Activated B cell treated with CpG ODN at 0.5 μM for 24 hours (primary cell): Measurements from ENCODE around the gene KHK. TPM values are rescaled to one million over a fixed set of nuclear protein-coding genes. Genes with fewer than 3 reads are reported as not detected.
A peak's percentile ranks its signal among the peaks of the same experiment; 100 is the strongest.
"Not testable (repeated sequence)": the region's sequence is repeated elsewhere in the genome, so short reads cannot be mapped to it uniquely, and the experiment has no call there.

ENCODE experiments used
- ATAC-seq: fragments of 200-7000 bp; cut with Tn5 transposase; one replicate; pipeline ENCODE4 v1.10.0; 2021; ENCODE audit warnings: low read depth, mild to moderate bottlenecking, moderate library complexity
- CTCF ChIA-PET: fragments of 350-600 bp; sonication (Branson Sonifier 250); formaldehyde crosslinking; loops from one replicate; lab custom pipeline; 2021; ENCODE audit warnings: antibody characterized with exemption; lab: Charles Lee
- POLR2A ChIA-PET: fragments of 350-600 bp; sonication (Branson Sonifier 250); formaldehyde crosslinking; loops from one replicate; lab custom pipeline; 2021; ENCODE audit warnings: antibody characterized with exemption; lab: Charles Lee
- DNase-seq: peaks from one replicate; pipeline ENCODE4 v3.0.0; 2022
- H3K27ac Mint-ChIP-seq: one replicate; pipeline ENCODE4 v1.8.0; 2020; ENCODE audit warnings: mixed read lengths
- H3K27me3 Mint-ChIP-seq: one replicate; pipeline ENCODE4 v1.8.0; 2021; ENCODE audit warnings: mixed read lengths
- H3K36me3 Mint-ChIP-seq: one replicate; pipeline ENCODE4 v1.8.0; 2021; ENCODE audit warnings: low read depth, mixed read lengths
- H3K4me1 Mint-ChIP-seq: one replicate; pipeline ENCODE4 v1.8.0; 2021; ENCODE audit warnings: mixed read lengths
- H3K4me3 Mint-ChIP-seq: one replicate; pipeline ENCODE4 v1.8.0; 2020; ENCODE audit warnings: mild to moderate bottlenecking, mixed read lengths
- H3K9me3 Mint-ChIP-seq: one replicate; pipeline ENCODE4 v1.8.0; 2020; ENCODE audit warnings: mixed read lengths
- intact Hi-C: fragments of 100-400 bp; cut with micrococcal nuclease; formaldehyde crosslinking; loops from one replicate; pipeline ENCODE4 v1.15.1; 2024
- total RNA-seq: library from RNA; stranded (reverse); gene quantifications from 2 replicates; pipeline ENCODE4 v1.2.3, GENCODE V29; 2022
- TF ChIP-seq, protein P1 (sequence below): fragments of 200-600 bp; IDR thresholded peaks from one replicate; pipeline ENCODE4 v1.8.0; 2022; ENCODE audit warnings: antibody characterized with exemption, mild to moderate bottlenecking

Gene KHK
- total RNA-seq, 1 donor from 2014 or later: 2.6 TPM

DNA sequence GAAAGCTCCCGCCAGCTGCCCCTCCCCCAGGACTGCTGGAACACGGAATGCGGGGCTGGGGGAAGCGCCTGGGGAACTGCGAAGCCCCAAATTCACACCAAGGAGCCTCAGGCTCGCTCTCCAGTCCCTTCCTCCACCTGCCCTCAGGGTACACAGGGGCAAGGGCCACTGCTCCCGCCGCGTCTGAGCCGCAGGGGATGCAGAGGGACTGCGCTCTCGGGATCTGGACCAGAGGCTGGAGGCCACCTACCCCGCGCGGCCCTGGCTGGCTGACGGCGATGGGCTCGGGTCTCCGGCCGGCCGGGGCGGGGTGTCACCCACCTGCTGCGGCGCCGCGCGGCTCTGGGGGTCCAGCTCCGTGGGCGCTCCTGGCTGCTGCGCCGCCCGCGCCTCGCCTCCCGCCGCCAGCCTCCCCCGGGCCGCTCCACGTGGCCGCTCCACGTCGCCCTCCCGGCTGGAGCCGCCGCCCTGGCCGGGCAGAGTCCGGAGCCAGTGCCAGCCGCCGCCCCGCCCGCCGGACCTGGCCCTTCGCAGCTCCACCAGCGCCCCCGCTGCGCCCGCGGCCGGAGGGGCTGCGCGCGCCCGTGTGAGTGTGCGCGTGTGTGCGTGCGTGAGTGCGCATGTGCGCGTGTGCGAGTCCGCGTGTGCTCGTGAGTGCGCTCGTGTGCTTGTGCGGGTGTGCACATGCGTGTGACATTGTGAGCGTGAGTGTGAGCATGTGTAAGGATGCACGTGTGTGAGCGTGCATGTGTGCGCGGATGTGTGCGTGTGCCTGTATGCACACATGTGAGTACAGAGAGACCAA lies 32.2 kb downstream of the KHK start, which contains the start of gene CGREF1:
TSS of gene CGREF1 (minus strand) at position 604 of the 805 bp plus-strand sequence. CDS start 14,762 bp downstream, outside the sequence.
- DNase-seq (no peak), ATAC-seq (no peak)
- Mint-ChIP-seq H3K4me1 (peaks cover 17% of the 10 kb centered on the region), H3K9me3 (no peaks in the 10 kb centered on the region), H3K36me3 (no peaks in the 10 kb centered on the region), H3K27ac (no peak within 1 kb of the TSS), H3K4me3 (peak within 1 kb of the TSS; percentile 69), H3K27me3 (peaks cover 33% of the 10 kb centered on the region)
- ChIA-PET POLR2A (no interaction called here), CTCF (no interaction called here)
- TF ChIP-seq, protein P1, sequence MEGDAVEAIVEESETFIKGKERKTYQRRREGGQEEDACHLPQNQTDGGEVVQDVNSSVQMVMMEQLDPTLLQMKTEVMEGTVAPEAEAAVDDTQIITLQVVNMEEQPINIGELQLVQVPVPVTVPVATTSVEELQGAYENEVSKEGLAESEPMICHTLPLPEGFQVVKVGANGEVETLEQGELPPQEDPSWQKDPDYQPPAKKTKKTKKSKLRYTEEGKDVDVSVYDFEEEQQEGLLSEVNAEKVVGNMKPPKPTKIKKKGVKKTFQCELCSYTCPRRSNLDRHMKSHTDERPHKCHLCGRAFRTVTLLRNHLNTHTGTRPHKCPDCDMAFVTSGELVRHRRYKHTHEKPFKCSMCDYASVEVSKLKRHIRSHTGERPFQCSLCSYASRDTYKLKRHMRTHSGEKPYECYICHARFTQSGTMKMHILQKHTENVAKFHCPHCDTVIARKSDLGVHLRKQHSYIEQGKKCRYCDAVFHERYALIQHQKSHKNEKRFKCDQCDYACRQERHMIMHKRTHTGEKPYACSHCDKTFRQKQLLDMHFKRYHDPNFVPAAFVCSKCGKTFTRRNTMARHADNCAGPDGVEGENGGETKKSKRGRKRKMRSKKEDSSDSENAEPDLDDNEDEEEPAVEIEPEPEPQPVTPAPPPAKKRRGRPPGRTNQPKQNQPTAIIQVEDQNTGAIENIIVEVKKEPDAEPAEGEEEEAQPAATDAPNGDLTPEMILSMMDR: no peak
- intact Hi-C loops: loop anchor here (2.0 kb wide), 1 partner anchor 16 kb away; the partner anchor contains the start of gene PREB

DNA sequence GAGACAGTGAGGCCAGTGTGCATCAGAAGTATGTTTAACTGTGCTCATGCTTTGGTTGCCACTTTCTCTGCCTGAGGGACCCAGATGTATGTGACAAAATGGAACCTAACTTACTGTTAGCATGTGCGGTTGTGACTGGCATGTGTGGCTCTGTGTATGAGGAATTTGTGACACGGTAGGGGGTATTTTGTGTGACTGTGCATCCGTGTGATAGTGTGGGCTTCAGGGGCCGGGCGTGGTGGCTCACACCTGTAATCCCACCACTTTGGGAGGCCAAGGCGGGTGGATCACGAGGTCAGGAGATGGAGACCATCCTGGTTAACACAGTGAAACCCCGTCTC lies 32.7 kb downstream of the KHK start:
- intact Hi-C loops: loop anchor here (2.0 kb wide), 1 partner anchor 16 kb away; the partner anchor contains the start of gene PREB
- ATAC-seq, DNase-seq, H3K36me3 Mint-ChIP-seq, H3K9me3 Mint-ChIP-seq, POLR2A ChIA-PET, CTCF ChIA-PET, H3K27ac Mint-ChIP-seq: not testable (repeated sequence)
- peaks cover 33% of the 10 kb centered on the region for H3K27me3 Mint-ChIP-seq
- H3K4me3 Mint-ChIP-seq: peak overlapping the region; percentile 69
- H3K4me1 Mint-ChIP-seq: peaks cover 19% of the 10 kb centered on the region

DNA sequence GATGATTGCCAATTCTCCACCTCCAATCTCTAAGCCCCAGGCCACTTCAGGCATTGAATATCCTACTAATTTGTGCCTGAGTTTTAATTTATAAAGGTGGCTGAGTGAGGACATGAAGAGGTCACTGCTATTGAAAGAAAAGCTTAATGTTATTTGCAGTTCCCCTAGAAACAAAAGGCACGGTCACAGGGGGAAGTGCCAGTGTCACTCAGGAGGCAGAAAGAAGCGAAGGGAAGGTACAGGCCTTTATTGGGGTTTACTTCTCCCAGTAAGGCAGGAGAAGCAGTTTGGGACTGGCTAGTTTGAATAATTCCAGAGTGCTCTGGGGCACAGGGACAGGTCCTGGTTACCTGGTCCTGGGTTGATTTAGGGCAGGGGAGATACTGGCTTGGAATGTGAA lies 35.3 kb downstream of the KHK start:
- Mint-ChIP-seq H3K27ac (no peak overlapping the region), H3K27me3 (peaks cover 33% of the 10 kb centered on the region), H3K4me3 (no peak overlapping the region), H3K36me3 (no peaks in the 10 kb centered on the region), H3K4me1 (peaks cover 19% of the 10 kb centered on the region), H3K9me3 (no peaks in the 10 kb centered on the region)
- TF ChIP-seq, protein P1: no peak
- ChIA-PET CTCF (no interaction called here), POLR2A (no interaction called here)
- no peak for ATAC-seq
- intact Hi-C loops: no loop called here
- no peak for DNase-seq

DNA sequence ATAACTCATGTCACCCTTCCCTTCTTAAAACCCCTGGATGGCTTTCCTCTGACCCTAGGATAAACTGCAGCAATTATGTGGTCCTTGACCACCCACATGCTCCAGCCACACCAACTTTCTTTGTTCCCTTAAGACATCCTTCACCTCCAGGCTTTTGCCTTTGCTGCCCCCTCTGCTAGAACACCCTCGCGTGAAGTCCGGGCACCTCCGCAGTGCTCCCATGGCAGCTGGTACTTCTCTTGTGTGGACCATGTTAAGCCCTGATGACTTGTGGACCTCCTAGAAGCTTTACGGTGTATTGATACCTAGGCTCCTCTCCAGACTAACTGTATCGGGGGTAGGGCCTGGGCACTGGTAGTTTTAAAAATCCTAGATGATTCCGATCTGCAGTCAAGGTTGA lies 36.2 kb downstream of the KHK start:
- peaks cover 27% of the 10 kb centered on the region for H3K27me3 Mint-ChIP-seq
- peak overlapping the region; percentile 89 for H3K4me3 Mint-ChIP-seq
- H3K27ac Mint-ChIP-seq: peak overlapping the region; percentile 43
- TF ChIP-seq, protein P1: no peak
- peaks cover 19% of the 10 kb centered on the region for H3K4me1 Mint-ChIP-seq
- POLR2A ChIA-PET: interaction anchor here (0.8 to 3.5 kb wide), 5 partner anchors 9 to 150 kb away, joined by 3 to 32 read pairs (median 3); partner anchors contain the start of genes ATRAID, PREB and SLC5A6
- ATAC-seq (no peak), DNase-seq (no peak)
- CTCF ChIA-PET: interaction anchor here (1.0 to 1.7 kb wide), 3 partner anchors 11 to 157 kb away, joined by 3 to 10 read pairs (median 9); partner anchors contain the start of gene PREB
- no peaks in the 10 kb centered on the region for H3K36me3 Mint-ChIP-seq
- intact Hi-C loops: loop anchor here (1.0 kb wide), 2 partner anchors 12 to 95 kb away; partner anchors contain the start of genes CAD and PREB
- H3K9me3 Mint-ChIP-seq: no peaks in the 10 kb centered on the region

DNA sequence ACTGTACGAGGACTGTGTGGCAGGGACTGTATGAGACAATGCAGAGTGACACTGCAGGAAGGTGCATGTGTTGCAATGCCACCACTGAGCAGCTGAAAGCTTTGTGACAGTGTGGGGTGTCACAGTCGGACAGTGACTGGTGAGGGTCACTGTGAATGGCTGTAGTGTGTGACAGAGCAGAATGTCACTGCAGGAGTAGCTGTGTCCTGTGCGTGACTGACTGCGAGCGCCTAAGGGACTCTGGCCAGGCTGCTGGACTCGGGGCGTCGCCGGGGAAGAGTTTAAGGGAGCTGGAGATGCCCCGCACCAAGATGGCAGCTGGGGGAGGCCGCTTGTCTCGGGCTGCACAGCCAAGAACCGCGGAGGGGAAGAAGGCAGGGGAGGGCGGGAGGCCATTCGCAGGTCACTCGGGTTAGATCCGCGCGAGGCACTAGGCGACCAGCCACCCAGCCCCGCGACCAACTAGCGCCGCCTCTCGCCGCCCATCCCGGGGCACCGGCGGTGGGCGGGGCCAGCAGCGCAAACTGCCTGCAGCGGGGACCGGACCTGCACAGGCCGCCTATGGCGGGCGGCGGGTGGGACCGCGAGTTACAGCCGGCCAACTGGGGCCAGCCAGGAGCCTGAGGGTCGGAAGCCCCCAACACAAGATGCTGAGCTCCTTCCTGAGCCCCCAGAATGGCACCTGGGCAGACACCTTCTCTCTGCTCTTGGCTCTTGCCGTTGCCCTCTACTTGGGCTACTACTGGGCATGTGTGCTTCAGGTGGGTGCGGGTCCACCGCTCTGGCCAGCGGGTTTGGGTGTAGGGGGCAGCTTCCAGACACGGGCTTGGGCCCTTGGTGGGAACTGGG lies 37.0 kb downstream of the KHK start, which contains the start of gene ABHD1:
TSS of gene ABHD1 (plus strand) at position 514 of the 849 bp plus-strand sequence. CDS start at position 648, 134 bp downstream.
- ChIA-PET CTCF (interaction anchor here (1.0 to 1.7 kb wide), 3 partner anchors 11 to 156 kb away, joined by 3 to 10 read pairs (median 9); partner anchors contain the start of gene PREB), POLR2A (interaction anchor here (0.8 to 3.5 kb wide), 5 partner anchors 8 to 151 kb away, joined by 3 to 32 read pairs (median 3); partner anchors contain the start of genes ATRAID, PREB and SLC5A6)
- H3K27ac Mint-ChIP-seq: peak within 1 kb of the TSS; percentile 43
- intact Hi-C loops: loop anchor here (1.0 kb wide), 2 partner anchors 11 to 94 kb away; partner anchors contain the start of genes CAD and PREB
- DNase-seq (peak; percentile 69), ATAC-seq (peak; percentile 89)
- peaks cover 22% of the 10 kb centered on the region for H3K27me3 Mint-ChIP-seq
- peak within 1 kb of the TSS; percentile 89 for H3K4me3 Mint-ChIP-seq
- no peaks in the 10 kb centered on the region for H3K9me3 Mint-ChIP-seq
- no peaks in the 10 kb centered on the region for H3K36me3 Mint-ChIP-seq
- peaks cover 15% of the 10 kb centered on the region for H3K4me1 Mint-ChIP-seq
- TF ChIP-seq, protein P1: no peak
